ENCODE measurements around the gene BGN.
A peak's percentile ranks its signal among the peaks of the same experiment; 100 is the strongest.

The BGN gene

GRCh38 chrX:153530411-153531129 is 35.8 kb downstream of the BGN start:
- no peak for DNase-seq (ENCODE audit: low spot score)

- DNase-seq (ENCODE audit: low spot score) = no peak
These were observed 38.3 kb downstream of the BGN start for GRCh38 chrX:153533091-153533490.

DNA sequence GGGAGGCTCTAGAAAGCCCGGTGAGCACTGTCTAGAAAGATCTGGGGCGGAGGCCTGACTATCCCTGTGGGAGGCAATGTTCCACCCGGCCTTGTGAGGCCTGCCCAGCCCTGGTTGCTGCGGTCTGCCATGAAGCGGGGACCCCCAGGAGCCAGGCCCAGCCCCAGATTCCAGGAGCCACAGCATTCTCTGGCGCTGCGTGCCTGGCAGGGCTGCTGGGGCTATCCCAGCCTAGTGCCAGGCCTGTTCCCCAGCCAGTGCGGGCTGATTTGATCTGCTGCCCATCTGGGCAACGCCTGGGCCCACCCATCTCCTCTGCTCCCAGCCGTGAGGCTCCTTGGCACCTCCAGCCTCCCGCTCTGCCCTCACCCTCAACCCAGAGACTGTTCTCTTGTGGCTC is 42.3 kb downstream of the BGN start:
- no peak for DNase-seq (ENCODE audit: low spot score)

GRCh38 chrX:153537526-153538295 is 42.9 kb downstream of the BGN start:
- DNase-seq (ENCODE audit: low spot score) = no peak

- no peak for DNase-seq (ENCODE audit: low spot score)
These were observed 43.6 kb downstream of the BGN start for GRCh38 chrX:153538424-153538823.

DNA sequence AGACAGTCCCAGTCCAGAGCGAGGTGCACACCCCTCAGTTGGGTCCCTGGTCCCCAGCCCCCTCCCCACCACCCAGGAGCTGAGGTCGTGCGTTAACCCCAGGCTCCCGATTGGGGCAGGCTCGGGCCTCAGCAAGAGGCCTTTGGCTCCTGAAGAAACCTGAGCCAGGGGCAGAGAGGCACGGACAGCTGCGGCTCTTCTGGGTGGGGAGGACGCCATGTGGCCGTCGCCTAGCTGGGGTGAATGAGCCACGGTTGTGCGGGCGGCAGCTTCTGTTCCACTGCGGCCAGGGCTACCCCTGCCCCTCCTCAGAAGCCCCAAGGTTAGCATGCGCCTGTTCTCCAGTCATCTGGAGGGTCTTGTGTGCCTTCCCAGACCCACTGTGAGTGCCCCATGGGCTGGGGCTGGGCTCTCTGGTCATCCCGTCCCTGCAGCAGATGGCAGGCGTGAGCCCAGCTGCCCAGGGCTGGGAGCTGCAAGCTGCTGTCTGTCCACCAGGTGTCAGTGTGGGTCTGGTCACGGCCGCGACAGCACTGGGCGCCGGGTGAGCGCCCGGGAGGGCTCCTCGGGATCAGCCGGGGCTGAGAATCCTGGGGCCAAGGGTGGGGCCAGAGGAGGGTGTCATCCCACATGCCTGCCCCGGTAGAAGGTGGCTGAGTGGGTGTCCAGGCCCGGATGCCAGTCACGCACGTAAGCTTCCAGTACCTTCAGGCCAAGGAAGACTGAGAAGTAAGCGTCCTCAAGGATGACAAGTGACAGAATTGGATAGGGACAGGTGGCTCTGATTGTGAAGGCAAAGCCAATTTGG is 44.6 kb downstream of the BGN start:
- peak; percentile 69 for DNase-seq (ENCODE audit: low spot score)

- DNase-seq (ENCODE audit: low spot score) = no peak
These were observed 45.2 kb downstream of the BGN start for GRCh38 chrX:153539979-153540358.

DNA sequence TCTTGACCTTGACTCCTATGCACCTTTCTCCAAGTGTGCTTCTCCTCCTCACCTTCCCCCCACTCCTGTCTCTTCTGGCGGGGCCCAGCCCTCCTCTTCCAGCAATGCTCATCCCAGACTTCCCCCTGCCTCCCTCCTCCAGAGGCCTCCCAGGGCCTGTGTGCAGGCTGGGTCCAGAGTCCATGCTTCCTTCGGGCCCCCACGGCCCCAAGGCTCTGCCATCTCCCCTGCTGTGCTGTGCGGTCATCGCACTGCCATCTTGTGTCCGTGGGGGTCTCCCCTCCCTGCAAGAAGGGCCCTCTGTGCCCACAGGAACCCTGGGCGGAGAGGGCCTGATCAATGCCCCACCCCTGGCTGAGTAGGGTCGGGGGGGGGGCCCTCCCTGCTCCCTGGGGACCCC is 49.9 kb downstream of the BGN start:
- DNase-seq (ENCODE audit: low spot score) = no peak

- no peak for DNase-seq (ENCODE audit: low spot score)
These were observed 51.6 kb downstream of the BGN start for GRCh38 chrX:153546386-153546785.

DNA sequence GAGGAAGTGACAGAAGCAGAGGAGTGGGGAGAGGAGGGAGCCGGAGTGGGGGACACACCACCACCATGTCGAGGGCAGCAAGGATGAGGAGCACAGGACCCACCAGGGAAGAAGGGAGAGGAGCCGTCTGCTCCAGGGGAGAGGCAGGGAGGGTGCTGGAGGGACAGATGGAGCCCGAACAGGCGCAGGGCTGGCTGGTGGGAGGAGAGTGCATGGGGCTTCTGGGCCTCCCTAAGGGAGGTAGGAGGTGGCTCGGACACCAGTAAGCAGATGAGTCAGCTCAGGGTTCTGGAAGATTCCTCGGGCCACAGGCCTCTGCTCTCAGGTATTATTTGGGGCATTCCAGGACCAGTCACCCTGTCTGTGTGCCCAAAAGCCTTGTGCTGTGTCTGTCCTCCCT is 52.4 kb downstream of the BGN start:
- DNase-seq (ENCODE audit: low spot score) = no peak

- DNase-seq (ENCODE audit: low spot score) = no peak
These were observed 54.5 kb downstream of the BGN start for GRCh38 chrX:153549231-153549630.

- DNase-seq (ENCODE audit: low spot score) = no peak
These were observed 55.0 kb downstream of the BGN start for GRCh38 chrX:153549807-153550206.

DNA sequence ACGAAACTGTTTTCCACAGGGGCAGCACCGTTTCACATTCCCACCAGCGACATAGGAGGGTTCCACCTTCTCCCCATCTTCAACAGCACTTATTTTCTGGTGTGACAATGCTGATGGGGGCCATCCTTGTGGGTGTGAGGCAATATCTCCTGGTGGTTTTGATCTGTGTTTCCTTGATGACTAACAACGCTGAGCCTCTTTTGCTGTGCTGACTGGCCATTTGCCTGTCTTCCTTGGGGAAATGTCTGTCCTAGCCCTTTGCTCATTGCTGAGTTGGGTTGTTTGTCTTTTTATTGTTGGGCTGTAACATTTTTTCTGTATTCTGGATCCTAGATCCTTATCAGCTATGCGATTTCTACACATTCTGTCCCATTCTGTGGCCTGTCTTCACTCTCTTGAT is 56.4 kb downstream of the BGN start:
- DNase-seq (ENCODE audit: low spot score) = no peak

DNA sequence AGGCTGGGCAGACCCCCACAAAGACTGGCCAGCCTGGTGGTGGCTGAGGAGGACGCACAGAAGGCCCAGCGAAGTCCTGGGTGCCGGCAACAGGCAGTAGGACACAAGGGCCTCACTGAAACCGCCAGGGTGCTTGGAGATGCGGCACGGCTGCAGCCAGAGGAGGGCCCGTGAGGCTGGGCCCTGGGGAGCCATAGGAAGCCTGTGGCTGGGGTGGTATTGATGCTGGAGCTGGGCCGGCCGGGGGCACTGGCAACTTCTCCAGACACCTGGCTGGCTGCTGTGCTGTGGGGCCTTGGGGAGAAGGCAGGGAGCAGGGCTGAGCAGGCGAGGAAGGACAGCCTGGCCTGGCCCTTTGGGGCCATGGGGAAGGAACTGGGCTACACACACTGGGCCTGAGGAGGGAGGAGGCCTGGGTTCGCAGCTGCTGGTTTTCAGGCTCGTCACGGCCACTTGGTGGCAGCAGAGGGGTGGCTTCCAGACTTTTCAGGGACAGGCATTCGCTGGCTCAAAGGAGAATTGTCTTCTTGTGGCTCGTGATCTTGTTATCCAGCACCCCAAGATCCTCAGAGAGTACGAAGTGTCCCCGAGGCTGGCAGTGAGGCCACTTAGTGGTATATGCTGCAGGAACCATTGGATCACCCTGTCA is 59.9 kb downstream of the BGN start:
- peak; percentile 75 for DNase-seq (ENCODE audit: low spot score)

DNA sequence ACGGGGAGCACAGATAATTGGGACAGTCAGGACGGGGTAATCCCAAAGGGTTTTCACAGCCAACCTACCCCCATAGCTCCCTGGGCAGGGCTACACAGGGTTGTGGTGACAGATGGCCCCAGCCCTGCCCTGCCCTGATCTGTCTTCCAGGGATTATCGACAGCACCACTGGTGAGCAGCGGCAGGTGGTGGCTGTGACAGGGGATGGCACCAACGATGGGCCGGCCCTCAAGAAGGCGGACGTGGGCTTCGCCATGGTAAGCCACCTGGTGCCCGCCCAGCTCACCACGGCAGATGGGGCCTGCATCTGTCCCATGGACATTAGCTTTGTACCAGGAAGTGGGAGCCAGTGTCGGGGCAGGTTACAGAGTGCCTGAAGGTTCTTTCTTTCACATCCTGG is 62.0 kb downstream of the BGN start:
- DNase-seq (ENCODE audit: low spot score) = no peak

GRCh38 chrX:153557618-153558355 is 63.0 kb downstream of the BGN start:
- DNase-seq (ENCODE audit: low spot score) = no peak

All from HuH-7.5 (cell line).